ES-I3 (cell line): ENCODE data around the gene OXSR1.
"Not testable (repeated sequence)": the region's sequence is repeated elsewhere in the genome, so short reads cannot be mapped to it uniquely, and the experiment has no call there.

Source experiments
- H3K36me3 ChIP-seq: 2 replicates; pipeline ENCODE4 v1.6.1; 2013; ENCODE audit warnings: mild to moderate bottlenecking, low read length, control low read depth, moderate library complexity; ENCODE audit not compliant: insufficient read depth
- H3K4me1 ChIP-seq: 2 replicates; pipeline ENCODE4 v1.6.1; 2013; ENCODE audit warnings: mild to moderate bottlenecking, control low read depth, low read length; ENCODE audit not compliant: insufficient read depth
- H3K9ac ChIP-seq: 2 replicates; pipeline ENCODE4 v1.6.1; 2013; ENCODE audit warnings: low read depth, mild to moderate bottlenecking, low read length, moderate library complexity
- H3K9me3 ChIP-seq: 2 replicates; pipeline ENCODE4 v1.6.1; 2013; ENCODE audit warnings: mild to moderate bottlenecking, low read length, moderate library complexity; ENCODE audit not compliant: control insufficient read depth, insufficient read depth

Gene OXSR1

DNA sequence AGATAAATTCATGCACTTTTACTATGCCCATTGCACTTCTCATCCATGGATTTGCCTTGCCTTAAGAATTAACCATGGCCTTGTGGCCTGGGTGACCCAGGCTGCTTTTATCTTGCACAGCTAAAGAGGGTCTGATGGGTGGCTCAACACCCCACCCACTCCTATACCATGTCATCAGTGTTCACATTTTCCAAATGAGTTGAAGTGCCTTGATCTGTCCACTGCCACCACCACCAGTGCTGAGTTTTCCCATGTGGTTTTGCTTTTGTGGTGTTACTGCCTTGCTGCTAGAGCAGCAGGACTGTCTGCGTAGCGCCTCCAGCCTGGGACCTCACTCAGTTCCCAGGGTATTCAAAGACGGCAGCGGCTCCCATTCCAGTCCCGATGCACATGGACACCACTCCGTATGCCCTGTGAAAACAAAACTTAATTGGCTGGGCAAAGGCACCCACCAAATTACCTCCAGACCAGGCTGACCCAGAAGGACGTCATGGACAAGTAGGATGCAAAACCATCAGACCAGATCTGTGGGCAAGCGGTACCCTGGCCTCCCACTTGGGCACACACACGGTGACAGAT lies 42.5 kb upstream of the OXSR1 start:
- Histone ChIP-seq H3K4me1 (no peaks in the 10 kb centered on the region), H3K9me3 (no peaks in the 10 kb centered on the region), H3K36me3 (peaks cover 15% of the 10 kb centered on the region; the same call in 1 of the 2 replicates), H3K9ac (no peak overlapping the region)

- H3K36me3 ChIP-seq = peaks cover 21% of the 10 kb centered on the region
- no peaks in the 10 kb centered on the region for H3K4me1 ChIP-seq
- H3K9ac ChIP-seq = no peak overlapping the region
- H3K9me3 ChIP-seq = no peaks in the 10 kb centered on the region
These were observed 40.8 kb upstream of the OXSR1 start for GRCh38 chr3:38124324-38125122.

GRCh38 chr3:38125305-38126120 lies 39.8 kb upstream of the OXSR1 start:
- Histone ChIP-seq H3K4me1 (no peaks in the 10 kb centered on the region), H3K9me3 (no peaks in the 10 kb centered on the region), H3K9ac (no peak overlapping the region), H3K36me3 (peaks cover 21% of the 10 kb centered on the region)

- Histone ChIP-seq H3K36me3 (peaks cover 28% of the 10 kb centered on the region), H3K9me3 (no peaks in the 10 kb centered on the region), H3K4me1 (no peaks in the 10 kb centered on the region), H3K9ac (no peak overlapping the region)
These were observed 39.0 kb upstream of the OXSR1 start for GRCh38 chr3:38126121-38126892.

- Histone ChIP-seq H3K9me3 (no peaks in the 10 kb centered on the region), H3K4me1 (no peaks in the 10 kb centered on the region), H3K36me3 (peaks cover 29% of the 10 kb centered on the region), H3K9ac (no peak overlapping the region)
These were observed 37.6 kb upstream of the OXSR1 start for GRCh38 chr3:38127611-38128302.

GRCh38 chr3:38128303-38128655 lies 37.1 kb upstream of the OXSR1 start:
- Histone ChIP-seq H3K9ac (no peak overlapping the region), H3K9me3 (no peaks in the 10 kb centered on the region), H3K36me3 (peaks cover 29% of the 10 kb centered on the region), H3K4me1 (no peaks in the 10 kb centered on the region)

DNA sequence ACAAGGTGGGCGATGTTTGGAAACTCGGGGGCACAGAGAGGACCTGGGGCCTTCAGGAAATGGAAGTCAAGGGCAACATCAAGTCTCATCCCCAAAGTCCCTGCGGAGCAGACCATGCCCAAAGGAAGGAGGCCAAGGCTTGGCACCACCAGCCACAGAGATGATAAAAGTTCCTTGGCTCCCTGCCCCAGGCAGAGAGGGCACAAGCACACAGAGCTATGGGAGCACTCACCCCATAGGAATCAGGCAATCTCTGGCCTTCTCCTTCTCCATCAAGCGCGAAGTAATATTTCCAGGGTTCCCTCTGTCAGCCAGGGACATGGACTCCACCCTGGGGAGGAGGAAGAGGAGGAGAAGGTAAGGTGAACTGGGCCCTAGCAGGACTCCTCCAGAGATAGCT lies 36.3 kb upstream of the OXSR1 start:
- Histone ChIP-seq H3K36me3 (peaks cover 29% of the 10 kb centered on the region), H3K9ac (no peak overlapping the region), H3K4me1 (no peaks in the 10 kb centered on the region), H3K9me3 (no peaks in the 10 kb centered on the region)

DNA sequence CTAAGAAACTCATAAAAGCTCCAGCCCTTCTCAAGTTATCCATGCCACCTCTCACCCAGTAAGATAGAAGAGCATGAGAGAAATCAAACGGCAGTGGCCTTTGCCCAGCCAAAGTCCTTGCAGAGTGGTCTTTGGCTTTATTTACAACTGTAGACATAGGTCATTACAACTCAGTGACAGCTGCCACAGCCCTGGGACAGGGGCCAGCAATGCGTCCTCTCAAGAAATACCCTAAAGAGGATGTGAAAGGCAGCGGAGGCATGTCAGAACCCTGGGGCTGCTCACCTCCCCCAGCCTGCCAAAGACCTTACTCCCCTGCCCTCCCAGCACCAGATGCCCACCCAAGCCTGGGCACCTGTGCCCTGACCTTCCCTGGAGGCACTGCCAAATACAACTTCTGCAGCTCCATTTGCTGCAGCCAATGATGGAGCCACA lies 34.7 kb upstream of the OXSR1 start:
- no peaks in the 10 kb centered on the region for H3K9me3 ChIP-seq
- no peak overlapping the region for H3K9ac ChIP-seq
- H3K4me1 ChIP-seq = no peaks in the 10 kb centered on the region
- peaks cover 23% of the 10 kb centered on the region for H3K36me3 ChIP-seq

GRCh38 chr3:38131621-38132369 lies 33.5 kb upstream of the OXSR1 start:
- Histone ChIP-seq H3K9me3 (no peaks in the 10 kb centered on the region), H3K36me3 (peaks cover 23% of the 10 kb centered on the region), H3K9ac (no peak overlapping the region), H3K4me1 (no peaks in the 10 kb centered on the region)

GRCh38 chr3:38133209-38133556 lies 32.2 kb upstream of the OXSR1 start:
- Histone ChIP-seq H3K9me3 (no peaks in the 10 kb centered on the region), H3K9ac (no peak overlapping the region), H3K4me1 (no peaks in the 10 kb centered on the region), H3K36me3 (peaks cover 11% of the 10 kb centered on the region)

DNA sequence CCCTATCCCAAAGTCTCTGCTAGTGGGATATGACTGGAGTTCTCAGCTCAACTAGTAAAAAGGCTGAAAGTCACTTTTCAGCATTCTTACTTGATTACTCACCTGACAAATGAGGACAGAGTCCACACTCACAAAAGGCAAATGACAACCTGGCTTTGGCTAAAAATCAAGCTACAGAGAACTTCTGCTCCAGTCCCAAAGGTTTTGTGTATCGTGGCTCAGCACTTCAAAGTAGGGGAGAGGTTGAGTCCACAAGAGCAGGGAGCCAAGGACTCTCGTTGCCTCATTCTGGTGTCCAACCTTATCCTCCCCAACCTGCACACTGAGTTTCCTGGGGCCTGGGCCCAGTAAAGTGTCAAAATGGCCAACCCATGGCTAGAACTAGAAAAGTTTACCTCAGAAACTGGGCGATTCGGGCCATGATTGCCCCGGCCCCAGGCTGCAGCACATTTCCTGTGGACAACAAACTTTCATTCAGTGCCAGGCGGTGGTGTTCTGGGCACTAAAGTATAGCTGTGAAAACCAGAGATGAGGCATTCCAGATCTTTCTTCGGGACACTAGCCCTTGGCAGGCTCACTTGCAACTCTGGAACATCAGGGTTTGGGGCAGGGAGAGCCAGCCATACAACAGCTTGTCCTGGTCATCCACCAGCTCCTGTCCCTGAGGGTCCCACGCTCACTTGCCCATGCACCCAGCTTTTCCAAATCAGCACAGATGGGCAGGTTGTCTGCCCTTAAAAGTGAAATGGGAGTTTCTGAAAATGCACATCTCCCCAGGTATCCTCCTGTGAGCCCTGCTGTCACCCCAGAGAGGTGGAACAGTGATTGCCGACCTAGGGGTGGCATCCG lies 31.6 kb upstream of the OXSR1 start:
- H3K36me3 ChIP-seq = peaks cover 9% of the 10 kb centered on the region; the same call in 1 of the 2 replicates
- H3K9ac ChIP-seq = no peak overlapping the region
- H3K4me1 ChIP-seq = no peaks in the 10 kb centered on the region
- no peaks in the 10 kb centered on the region for H3K9me3 ChIP-seq

- not testable (repeated sequence) for H3K4me1 ChIP-seq, H3K36me3 ChIP-seq, H3K9me3 ChIP-seq, H3K9ac ChIP-seq
These were observed 30.7 kb upstream of the OXSR1 start for GRCh38 chr3:38134517-38135143.
